HG03442 (cell line): Measurements from ENCODE around the gene SH3RF3.

ENCODE experiments used
- ATAC-seq: cut with Tn5 transposase; IDR thresholded peaks from one replicate; pipeline ENCODE4 v1.9.1; 2021; ENCODE audit warnings: mild to moderate bottlenecking, moderate library complexity; ENCODE audit not compliant: unreplicated experiment

SH3RF3 gene

DNA sequence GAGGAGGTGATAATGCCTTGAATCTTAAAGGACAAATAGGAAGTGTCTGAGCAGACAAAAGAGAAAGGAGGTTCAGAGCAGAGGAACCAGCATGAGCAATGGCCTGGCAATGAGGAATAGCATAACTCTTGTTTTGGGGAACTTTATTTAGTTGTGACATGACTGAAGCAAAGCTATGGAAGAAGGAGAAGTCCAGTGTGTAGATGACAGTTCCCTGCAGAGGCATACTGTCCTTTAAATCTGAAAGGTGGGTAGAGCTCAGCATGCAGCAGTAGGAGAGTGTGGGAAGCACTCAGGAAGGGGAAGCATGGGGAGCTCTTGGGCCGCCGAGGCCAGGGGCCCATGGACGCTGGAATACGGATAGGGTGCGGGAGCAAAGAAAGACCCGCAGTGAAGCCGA is 311.0 kb downstream of the SH3RF3 start:
- ATAC-seq: no peak

DNA sequence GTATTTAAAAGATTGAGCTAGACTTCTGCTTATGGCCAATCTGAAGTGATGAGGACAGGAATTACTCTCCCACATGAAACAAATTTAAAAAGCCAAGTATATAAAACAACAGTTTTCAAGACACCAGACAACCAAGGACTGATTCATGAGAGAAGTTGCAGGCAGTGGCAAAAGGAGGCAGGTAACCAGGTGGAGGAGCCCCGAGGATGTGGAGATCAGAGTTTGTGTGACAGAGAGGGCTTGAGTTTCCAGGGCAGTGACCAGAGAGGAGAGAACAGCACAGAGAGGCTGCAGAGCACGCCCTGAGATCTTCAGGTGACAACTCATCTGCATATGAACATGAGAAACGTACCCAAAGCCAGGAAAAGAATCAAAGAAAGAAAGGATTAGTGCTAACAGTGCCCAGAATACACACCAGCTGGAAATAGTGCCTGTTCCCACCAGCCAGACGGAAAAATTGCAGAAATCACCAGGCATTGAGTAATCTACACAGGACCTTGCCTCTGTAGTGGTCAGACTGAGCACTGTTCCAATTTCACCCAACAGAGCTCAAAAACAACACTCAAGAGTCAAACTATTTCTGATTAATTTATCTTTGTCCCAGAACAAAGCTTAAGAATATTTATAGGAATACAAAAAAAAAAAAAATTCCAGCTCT is 311.6 kb downstream of the SH3RF3 start:
- no peak for ATAC-seq

GRCh38 chr2:109442715-109443319 is 313.8 kb downstream of the SH3RF3 start:
- ATAC-seq: no peak

DNA sequence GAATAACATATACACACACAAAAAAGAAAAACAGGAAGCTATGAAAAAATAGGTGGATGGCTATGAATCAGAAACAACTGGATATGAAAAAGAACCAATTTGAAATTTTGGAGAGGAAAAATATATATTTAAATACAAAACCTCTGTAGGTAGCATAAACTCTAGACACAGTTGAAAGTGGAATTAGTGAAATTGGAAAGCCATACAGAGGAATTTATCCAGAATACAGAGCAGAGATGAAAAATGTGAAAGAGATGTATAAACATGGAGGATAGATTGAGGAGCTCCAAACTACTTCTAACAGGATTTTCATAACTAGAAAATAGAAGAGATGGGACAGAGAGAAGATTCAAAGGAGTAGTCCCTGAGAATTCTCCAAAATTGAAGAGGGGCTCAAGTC is 315.9 kb downstream of the SH3RF3 start:
- no peak for ATAC-seq

GRCh38 chr2:109446278-109447131 is 317.5 kb downstream of the SH3RF3 start:
- ATAC-seq: no peak

- ATAC-seq: no peak
Measured at GRCh38 chr2:109447251-109447661, 318.3 kb downstream of the SH3RF3 start.

DNA sequence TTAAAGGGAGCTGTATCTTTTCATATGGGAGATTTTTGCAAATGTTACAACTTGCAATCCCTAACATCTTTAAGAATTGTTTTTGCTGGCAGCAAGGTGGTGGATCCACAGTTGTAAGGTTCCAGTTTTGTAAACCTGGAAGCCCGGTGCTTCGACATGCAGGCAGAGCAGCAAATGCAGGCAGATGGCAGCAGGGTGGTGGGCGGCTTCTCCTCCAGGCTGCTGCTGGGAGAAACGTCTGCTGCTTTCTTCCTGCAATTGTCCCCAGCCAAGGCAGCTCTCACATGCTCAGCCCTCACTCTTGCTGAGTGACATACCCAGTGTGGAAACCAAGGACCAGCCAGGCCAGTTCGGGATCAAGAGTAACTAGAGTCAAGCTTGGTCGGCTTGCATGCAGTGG is 318.8 kb downstream of the SH3RF3 start:
- ATAC-seq: no peak

DNA sequence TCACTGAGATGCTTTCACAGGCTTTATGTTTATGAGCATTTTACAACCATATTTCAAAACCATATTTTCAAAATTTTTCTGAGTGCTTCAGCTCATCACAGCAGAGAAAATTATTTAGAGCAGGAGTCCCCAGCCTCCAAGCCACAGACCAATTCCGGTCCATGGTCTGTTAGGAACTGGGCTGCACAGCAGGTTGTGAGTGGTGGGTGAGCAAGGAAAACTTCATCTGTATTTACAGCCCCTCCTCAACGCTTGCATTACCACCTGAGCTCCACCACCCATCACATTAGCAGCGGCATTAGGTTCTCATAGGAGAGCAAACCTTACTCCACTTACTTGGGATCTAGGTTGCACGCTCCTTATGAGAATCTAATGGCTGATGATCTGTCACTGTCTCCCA is 319.2 kb downstream of the SH3RF3 start:
- ATAC-seq: no peak

GRCh38 chr2:109448946-109449788 is 320.2 kb downstream of the SH3RF3 start:
- no peak for ATAC-seq

GRCh38 chr2:109450574-109451273 is 321.7 kb downstream of the SH3RF3 start:
- no peak for ATAC-seq

GRCh38 chr2:109451671-109452070 is 322.7 kb downstream of the SH3RF3 start:
- ATAC-seq: no peak

GRCh38 chr2:109452318-109453305 is 323.6 kb downstream of the SH3RF3 start:
- no peak for ATAC-seq

DNA sequence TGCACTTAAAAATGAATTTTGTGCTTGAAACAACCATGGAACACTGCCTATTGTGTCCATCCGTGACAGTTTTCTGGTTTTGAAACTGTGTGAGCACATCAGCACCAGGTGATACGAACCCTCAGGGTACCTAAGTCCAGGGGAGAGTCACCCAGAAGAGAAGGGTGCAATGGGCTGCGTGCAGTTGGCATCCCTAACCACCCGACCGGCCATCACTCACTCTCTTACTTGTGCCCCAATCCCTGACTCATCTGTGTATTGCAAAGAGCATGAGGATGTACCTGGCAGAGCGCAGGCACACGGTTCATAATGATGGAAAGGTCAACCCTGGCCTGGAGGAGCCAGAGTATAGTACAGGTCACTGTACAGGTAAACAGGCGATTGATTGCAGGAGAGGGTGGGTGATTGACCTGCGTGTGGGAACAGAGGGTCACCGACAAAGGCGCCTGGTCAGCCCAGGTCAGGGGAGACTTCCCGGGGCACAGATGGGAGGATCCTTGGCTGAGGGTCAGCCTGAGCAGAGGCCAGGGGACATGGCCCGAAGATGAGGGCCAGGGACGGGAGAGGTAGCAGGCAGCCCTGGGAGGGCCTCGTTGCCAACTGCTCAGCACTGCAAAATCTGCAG is 324.5 kb downstream of the SH3RF3 start:
- ATAC-seq: no peak

DNA sequence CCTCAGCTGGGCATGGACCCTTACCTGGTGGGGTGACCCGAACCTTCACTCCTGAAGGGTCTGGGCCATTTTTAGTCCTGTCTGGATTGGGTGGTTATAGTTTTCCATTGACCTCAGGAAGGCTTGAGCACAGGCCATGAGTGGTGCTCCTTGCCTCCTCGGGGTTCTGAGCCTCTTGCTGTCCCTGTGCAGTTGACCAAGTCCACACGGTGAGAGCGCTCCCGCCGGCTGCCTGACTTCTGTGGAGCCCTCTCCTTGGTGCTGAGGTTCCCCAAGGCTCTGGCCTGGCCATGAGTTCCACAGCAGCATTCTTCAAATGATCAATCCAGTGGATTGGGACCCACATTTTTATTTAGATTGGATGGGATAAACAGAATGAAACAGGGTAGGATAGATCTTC is 325.3 kb downstream of the SH3RF3 start:
- no peak for ATAC-seq

GRCh38 chr2:109454765-109455394 is 325.9 kb downstream of the SH3RF3 start:
- no peak for ATAC-seq

- no peak for ATAC-seq
Measured at GRCh38 chr2:109455731-109456691, 327.0 kb downstream of the SH3RF3 start.

GRCh38 chr2:109456776-109457175 is 327.8 kb downstream of the SH3RF3 start:
- no peak for ATAC-seq
